ENCODE results near the gene AMBRA1.
"Not testable (repeated sequence)": the region's sequence is repeated elsewhere in the genome, so short reads cannot be mapped to it uniquely, and the experiment has no call there.

Gene AMBRA1

GRCh38 chr11:46529095-46529905 is 64.5 kb downstream of the AMBRA1 start:
- DNase-seq, result peak; percentile 73 to 74

DNA sequence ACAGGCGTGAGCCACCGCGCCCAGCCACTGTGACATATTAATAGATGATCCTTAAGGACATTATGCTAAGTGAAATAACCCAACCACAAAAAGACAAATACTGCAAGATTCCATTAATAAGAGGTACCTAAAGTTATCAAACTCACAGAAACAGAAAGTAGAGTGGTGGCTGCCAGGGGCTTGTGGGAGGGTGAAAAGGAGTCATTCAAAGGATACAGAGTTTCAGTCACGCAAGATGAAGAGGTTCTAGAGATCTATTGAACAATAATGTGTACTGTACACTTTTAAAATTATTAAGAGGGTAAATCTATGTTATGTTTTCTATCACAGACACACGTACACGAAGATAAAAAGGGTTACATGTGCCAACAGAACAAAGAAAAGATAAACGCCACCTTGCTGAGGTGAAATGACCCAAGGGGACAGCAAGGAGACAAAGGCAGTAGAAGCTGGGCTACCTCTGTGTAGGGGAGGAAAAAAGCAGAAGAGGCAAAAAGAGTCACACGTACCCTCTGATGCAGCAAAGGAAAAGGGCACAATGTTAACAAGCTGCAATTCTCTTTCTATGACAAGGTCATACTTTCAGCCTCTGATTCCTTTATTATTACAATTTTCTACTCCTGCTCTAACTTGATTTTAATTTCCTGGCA is 65.3 kb downstream of the AMBRA1 start:
- no peak for DNase-seq

DNA sequence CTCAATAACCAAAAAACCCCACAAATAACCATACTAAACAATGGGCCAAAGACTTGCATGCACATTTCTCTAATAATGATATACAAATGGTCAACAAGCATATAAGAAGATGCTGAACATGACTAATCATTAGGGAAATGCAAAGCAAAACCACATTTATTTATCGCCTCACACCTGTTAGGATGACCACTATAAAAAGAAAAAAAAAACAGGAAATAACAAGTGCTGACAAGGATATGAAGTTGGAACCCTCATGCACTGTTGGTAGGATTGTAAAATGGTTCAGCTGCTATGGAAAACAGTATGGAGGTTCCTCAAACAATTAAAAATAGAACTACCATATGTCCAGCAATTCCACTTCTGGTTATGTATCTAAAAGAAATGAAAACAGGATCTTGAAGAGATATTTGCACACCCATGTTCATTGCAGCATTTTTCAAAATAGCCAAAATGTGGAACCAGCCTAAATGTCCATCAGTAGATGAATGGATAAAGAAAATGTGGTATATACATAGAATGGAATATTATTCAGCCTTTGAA is 66.2 kb downstream of the AMBRA1 start:
- no peak for DNase-seq

- no peak for DNase-seq
Measured at GRCh38 chr11:46526216-46527215, 67.3 kb downstream of the AMBRA1 start.

- DNase-seq, result peak; percentile 33 to 72
Measured at GRCh38 chr11:46524201-46524770, 69.5 kb downstream of the AMBRA1 start.

- no peak for DNase-seq
Measured at GRCh38 chr11:46523290-46523689, 70.5 kb downstream of the AMBRA1 start.

DNA sequence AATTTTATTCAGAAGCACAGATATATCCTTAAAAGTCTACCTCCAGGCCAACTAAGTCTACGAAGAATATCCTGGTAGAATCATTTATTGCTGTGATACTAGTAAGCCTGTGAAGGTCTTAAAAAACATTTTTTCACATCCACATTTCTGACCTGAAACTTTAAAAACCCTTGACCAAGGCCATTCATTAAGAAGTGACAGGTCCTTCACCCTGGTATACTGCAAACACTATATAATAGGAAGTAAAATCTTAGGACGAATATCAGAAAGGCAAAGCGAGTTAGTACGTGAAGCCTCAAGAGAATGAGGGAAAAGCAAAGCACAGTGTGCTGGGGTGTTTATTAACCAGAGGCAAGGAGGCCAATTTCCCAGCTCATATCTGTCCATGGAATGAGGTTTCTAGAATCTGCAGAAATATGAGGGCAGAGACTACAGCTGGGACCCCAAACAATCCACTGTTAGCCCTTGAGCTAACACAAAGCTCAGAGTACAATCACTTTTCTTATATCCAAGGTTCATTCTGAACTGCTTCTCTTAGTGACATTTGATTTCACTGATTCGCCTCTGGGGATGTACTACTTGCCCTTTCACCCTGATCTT is 71.0 kb downstream of the AMBRA1 start:
- DNase-seq, result no peak

GRCh38 chr11:46521961-46522681 is 71.7 kb downstream of the AMBRA1 start:
- DNase-seq, result no peak

GRCh38 chr11:46520971-46521745 is 72.7 kb downstream of the AMBRA1 start:
- no peak for DNase-seq

GRCh38 chr11:46519351-46519750 is 74.5 kb downstream of the AMBRA1 start:
- DNase-seq, result no peak

GRCh38 chr11:46518928-46519327 is 74.9 kb downstream of the AMBRA1 start:
- DNase-seq, result not testable (repeated sequence)

DNA sequence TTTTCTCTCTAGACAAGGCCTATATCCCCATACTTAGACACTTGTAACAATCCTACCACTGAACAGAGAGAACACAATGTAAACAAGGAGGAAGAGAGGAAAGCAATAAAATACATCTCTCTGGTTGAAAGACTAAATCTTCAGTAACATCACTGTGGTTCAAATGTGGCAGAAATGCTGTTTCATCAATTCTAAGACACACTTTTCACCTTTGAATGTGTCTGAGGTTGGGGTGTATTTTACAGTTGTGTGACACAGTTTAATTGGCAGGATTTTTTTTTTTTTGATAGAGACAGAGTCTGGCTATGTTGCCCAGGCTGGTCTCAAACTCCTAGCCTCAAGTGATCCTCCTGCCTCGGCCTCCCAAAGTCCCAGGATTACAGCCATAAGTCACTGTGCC is 79.5 kb downstream of the AMBRA1 start:
- DNase-seq, result no peak

- peak; percentile 43 to 48 for DNase-seq
Measured at GRCh38 chr11:46513934-46514342, 79.9 kb downstream of the AMBRA1 start.

GRCh38 chr11:46512261-46512881 is 81.5 kb downstream of the AMBRA1 start:
- DNase-seq, result no peak

- DNase-seq, result no peak
Measured at GRCh38 chr11:46511342-46511741, 82.5 kb downstream of the AMBRA1 start.

GRCh38 chr11:46508360-46508759 is 85.5 kb downstream of the AMBRA1 start:
- no peak for DNase-seq

- no peak for DNase-seq
Measured at GRCh38 chr11:46506483-46506791, 87.4 kb downstream of the AMBRA1 start.

DNA sequence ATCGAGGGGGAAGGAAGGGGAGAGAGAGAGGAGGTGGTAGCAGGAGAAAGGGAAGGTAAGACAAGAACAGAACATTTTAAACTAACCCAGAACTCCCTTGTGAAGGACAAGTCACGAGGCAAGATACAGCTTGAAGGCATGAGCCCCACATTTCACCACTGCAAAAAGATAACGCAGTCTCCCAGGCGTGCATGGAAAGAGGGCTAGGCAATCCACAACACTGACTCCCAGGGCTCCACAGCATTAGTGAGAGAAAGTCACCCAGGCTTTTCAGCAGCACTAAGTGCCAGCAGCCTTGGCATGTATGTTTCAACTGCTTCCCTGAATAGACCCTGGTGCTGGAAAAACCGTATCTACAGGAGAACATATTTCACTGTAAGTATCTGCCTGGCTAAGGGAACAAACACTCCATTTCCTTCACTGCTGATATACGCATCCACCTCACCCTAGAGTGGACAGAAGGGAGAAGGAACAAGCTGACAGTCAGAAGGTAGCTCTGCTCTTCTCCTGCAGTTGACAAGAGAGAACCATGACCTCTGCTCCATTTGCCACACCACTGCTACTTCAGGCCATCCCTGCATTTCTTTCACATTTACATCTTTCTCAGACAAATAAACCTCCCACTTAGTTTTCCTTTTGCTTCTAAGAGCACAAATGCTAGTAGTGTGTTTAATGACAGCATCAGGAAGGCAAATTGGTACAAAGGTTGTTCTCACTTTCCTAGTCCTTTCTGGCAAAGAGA is 87.9 kb downstream of the AMBRA1 start:
- no peak for DNase-seq

- no peak for DNase-seq
Measured at GRCh38 chr11:46504817-46505613, 88.8 kb downstream of the AMBRA1 start.

Data from NCI-H2081 (cell line).